GM12878 (cell line): Measurements from ENCODE around the gene ZBTB16.

ENCODE experiments used
- EGR1 ChIP-seq, 2 experiments: IDR thresholded peaks; 1 replicate in 1 of 2; 2 replicates in 1 of 2; pipeline ENCODE4 v1.6.1; 2011 to 2012; ENCODE audit warnings: low read depth in 2 of 2, low read length in 2 of 2, borderline replicate concordance in 1 of 2, mild to moderate bottlenecking in 1 of 2, moderate library complexity in 1 of 2
- MTA2 ChIP-seq: fragments of 450-650 bp; IDR thresholded peaks from 2 replicates; pipeline ENCODE4 v1.6.1; 2016; ENCODE audit warnings: low read depth, mild to moderate bottlenecking, moderate library complexity
- POLR2A ChIP-seq: IDR thresholded peaks from 2 replicates; pipeline ENCODE4 v1.6.1; 2011; ENCODE audit warnings: low read depth, mild to moderate bottlenecking, low read length
- ZNF24 ChIP-seq: fragments of 450-650 bp; IDR thresholded peaks from 2 replicates; pipeline ENCODE4 v1.6.1; 2017; ENCODE audit warnings: antibody characterized with exemption, mild to moderate bottlenecking
- TF ChIP-seq, protein P1 (sequence below): IDR thresholded peaks from 2 replicates; pipeline ENCODE4 v1.6.1; 2011; ENCODE audit warnings: mild to moderate bottlenecking, low read depth, low read length, moderate library complexity; ENCODE audit not compliant: insufficient replicate concordance

DNA sequence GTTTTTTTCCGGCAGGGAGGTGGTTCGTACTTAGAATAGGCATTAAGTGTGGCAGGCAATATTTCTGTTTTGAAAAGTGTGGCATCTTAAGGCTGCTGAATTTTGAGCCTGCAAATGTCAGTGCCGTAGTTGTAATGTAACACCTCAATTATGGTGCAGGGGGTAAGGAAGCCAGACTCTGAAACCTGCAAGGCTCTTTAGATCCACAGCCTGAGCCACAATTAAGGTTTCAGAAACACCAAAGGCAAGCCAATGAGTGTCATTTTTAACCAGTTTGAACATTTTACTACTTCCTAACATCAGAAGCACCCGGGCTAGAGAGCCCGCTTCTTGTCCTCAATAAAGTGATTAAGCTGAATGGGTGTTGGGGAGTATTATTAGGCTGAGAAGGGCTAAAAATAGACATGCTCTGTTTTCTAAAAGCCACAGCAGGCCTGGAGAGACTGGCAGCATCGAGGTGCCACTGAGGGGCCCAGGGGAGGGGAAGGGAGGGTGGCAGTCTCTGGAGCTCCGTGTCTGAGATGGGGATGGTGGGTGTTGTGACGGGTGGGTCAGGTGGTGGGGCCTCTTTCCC is 113.4 kb downstream of the ZBTB16 start:
- TF ChIP-seq MTA2: no peak
- TF ChIP-seq, protein P1, sequence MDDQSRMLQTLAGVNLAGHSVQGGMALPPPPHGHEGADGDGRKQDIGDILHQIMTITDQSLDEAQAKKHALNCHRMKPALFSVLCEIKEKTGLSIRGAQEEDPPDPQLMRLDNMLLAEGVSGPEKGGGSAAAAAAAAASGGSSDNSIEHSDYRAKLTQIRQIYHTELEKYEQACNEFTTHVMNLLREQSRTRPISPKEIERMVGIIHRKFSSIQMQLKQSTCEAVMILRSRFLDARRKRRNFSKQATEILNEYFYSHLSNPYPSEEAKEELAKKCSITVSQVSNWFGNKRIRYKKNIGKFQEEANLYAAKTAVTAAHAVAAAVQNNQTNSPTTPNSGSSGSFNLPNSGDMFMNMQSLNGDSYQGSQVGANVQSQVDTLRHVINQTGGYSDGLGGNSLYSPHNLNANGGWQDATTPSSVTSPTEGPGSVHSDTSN: no peak
- no peak for TF ChIP-seq EGR1 (IDR thresholded peaks at IDR 0.05; ENCODE audit: borderline replicate concordance in 1 of 2, low read depth in 2 of 2, low read length in 2 of 2)
- no peak for TF ChIP-seq ZNF24
- no peak for TF ChIP-seq POLR2A
